Activated T-cell treated with anti-CD3 and anti-CD28 coated beads for 24 hours (primary cell): ENCODE data around the gene RAD51B.
"Not testable (repeated sequence)": the region's sequence is repeated elsewhere in the genome, so short reads cannot be mapped to it uniquely, and the experiment has no call there.

Experiments used
- DNase-seq: peaks from one replicate; pipeline ENCODE4 v3.0.0-alpha.2; 2020; ENCODE audit warnings: low read depth

The RAD51B gene

GRCh38 chr14:68027276-68027675, 207.7 kb downstream of the RAD51B start:
- no peak for DNase-seq

DNA sequence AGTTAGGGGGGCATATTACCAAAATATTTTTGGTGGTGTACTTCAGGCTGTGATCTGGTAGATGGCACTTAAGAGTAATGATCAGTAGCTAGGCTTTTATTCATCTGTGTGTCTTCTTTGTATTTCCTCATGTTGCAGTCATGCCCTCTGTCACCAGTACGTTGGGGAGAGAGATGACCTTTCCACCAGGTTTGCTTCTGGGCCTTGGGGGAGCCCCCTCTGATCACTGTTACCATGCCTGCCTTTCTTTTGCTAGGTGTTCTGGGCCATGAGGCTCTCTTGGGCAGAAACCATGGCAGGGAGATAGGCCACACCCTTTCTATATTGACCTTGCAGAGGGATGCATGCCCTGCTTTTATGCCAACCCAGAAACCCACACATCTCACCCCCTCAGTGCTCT, 208.5 kb downstream of the RAD51B start:
- no peak for DNase-seq

DNA sequence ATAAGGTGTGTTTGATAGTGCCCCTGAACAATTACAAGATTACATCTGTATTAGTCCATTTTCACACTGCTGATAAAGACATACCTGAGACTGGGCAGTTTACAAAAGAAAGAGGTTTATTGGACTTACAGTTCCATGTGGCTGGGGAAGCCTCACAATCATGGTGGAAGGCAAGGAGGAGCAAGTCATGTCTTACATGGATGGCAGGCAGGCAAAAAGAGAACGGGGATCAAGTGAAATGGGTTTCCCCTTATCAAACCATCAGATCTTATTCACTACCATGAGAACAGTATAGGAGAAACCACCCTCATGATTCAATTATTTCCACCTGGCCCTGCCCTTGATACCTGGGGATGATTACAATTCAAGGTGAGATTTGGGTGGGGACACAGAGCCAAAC, 211.4 kb downstream of the RAD51B start:
- DNase-seq, result not testable (repeated sequence)

GRCh38 chr14:68032154-68032553, 212.6 kb downstream of the RAD51B start:
- DNase-seq, result no peak

DNA sequence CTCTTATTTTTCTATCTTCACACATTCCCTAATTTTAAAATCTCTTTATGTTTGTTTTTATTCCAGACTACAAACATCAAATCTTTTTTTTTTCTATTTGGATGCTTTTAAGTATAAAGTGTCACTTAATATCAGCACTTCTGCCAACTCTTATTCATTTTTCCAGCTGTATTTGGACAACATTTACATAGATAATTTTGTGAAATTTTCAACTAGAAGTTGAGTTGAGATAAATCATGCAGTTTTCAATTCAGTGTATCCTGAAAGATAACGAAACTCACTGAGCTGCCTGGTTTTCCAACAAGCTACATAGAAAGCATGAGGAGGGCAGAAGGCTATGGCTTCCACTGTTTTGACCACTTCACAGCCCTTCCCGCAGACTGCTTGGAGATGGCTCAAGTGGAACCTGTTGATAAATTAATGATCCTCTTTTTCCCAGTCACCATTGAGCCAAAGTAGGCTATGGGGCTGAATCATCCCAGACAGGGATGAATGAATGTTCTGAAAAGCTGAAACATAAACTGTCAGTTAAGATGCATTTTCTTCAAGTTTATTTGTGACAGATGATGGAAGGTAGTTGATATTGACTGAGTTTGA, 213.9 kb downstream of the RAD51B start:
- no peak for DNase-seq

DNA sequence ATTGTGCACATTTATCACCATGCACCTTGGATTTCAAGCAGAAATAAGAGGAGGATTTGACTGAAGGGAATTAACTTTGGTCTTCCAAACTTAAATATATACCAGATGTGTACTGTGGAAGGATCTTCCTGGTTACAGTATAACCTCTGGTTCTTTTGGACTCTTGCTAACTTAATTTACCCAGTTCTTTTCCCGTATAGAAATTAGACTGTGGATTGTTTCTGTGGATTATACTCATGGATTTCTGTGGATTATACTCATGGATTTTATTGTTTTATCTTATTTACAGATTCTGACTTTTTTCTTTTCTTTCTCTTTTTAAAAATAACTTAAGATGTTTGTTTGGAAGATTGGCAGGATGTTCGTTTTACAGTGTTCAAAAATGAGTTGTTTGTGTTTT, 215.3 kb downstream of the RAD51B start:
- DNase-seq, result no peak

GRCh38 chr14:68036202-68036601, 216.6 kb downstream of the RAD51B start:
- DNase-seq, result no peak

DNA sequence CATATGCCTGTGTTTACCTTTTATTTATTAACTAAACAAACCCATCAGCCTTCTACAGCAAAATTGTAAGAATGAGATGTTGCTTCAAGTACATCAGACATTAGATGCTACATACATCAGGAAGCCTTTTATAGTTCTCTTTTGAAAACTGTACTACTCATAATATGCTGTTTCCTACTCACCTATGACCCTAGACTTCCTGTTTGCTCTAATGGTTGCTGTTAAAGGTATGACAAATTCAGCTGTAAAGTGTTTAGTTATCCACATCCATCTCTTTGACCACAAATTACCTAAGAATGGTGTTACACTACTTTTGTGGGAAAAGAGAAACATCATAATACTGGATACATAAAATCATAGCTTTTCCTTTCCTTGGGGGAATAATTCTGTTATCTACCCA, 220.0 kb downstream of the RAD51B start:
- DNase-seq, result no peak

DNA sequence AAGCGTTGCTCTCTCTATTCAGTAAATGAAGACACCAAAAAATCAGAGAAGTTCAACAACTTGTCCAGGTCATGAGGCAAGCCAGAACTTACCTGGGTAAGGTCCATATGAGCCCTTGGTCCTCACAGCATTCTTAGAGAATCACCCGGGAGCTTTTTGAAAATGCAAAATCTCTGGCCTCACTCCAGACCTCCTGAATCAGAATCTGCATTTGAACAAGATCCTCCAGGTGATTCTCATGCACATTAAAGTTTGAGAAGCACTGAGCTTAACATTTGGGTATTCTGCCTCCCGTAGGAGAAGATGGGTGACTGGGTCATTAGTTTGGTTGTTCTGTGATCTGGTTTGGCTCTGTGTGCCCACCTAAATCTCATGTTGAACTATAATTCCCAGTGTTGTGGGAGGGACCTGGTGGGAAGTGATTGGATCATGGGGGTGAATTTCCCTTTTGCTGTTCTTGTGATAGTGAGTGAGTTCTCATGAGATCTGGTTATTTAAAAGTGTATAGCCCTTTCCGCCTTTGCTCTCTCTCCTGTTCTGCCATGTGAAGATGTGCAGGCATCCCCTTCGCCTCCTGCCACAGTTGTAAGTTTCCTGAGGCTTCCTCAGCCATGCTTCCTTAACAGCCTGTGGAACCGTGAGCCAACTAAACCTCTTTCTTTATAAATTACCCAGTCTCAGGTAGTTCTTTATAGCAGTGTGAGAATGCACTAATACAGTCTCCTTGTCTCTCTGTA, 221.2 kb downstream of the RAD51B start:
- DNase-seq, result no peak

DNA sequence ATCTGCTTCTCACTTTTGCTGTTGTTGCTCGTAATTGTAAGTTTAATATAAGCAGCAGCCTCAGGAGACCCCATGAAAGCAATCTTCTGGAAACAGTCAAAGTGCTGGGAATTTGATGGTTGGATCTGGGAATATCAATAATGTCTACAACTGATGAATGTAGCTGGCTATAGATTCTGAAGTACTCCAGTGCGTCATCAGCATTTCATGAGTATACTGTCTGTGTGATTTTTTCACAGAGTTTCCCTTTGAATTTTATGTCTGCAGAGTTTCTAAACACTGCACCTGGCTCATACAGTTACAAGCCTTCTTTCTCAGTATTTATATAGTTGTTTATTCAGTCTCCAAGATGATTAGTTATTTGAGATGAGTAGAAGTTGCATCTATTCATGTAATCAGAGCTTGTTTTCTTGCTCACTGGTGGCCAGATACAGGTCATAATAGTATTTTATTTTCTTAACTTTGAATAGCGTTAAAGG, 222.3 kb downstream of the RAD51B start:
- DNase-seq, result no peak

GRCh38 chr14:68042586-68043210, 223.1 kb downstream of the RAD51B start:
- no peak for DNase-seq

- no peak for DNase-seq
Observed at GRCh38 chr14:68043752-68044151, 224.2 kb downstream of the RAD51B start.

GRCh38 chr14:68047906-68048305, 228.3 kb downstream of the RAD51B start:
- DNase-seq, result no peak

- not testable (repeated sequence) for DNase-seq
Observed at GRCh38 chr14:68048815-68049214, 229.2 kb downstream of the RAD51B start.

DNA sequence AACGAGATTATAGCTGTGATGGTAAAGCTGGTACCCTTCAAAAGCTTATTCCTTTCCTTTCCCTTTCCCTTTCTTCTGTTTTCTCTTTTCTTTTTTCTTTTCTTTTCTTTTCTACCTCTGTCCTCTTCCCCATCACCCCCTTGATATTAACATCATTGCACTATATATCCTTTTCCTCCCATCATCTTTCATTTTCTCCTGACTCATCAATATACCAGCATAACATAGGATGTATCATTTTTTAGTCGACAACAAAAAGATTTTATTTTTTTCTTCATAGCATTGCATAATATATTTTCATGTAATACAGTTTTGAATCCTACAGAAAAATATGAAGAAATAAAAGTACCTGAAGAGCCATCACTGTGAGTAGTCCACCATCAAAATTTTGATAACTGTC, 230.6 kb downstream of the RAD51B start:
- DNase-seq, result no peak

DNA sequence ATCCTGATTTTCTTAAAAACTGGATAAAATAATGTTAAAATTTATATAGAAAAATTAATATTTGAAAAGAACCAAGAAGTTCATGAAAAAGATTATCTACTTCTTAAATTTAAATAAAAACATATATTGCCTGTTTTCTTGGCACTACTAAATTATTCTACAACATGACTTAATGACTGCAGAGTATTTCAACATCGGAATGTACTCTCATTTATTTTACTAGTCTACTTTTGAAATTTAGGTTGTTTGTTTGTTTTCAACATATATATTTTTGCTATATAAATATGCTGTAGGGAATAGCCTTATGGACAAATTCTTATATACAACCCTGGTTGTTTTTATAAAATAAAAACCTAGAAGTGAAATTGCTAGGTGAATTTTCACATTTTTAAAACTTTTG, 231.6 kb downstream of the RAD51B start:
- DNase-seq, result no peak

DNA sequence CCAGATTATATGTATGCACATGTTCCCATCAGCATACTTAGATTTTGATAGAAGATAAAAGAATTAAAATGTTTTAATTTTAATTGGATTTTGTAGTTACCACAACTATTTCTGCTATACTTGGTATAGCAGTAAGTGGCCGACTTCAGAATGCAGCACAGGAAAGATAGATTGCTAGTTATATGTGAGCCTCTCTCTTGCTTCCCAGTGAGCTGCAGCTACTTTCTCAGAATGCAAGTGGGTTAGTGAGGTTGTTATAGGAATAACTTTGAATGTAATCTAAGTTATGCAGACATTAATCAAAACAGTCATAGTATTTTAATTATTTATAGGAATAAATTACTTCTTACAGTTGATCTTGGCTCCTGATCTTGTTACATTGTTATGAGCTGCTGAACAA, 240.6 kb downstream of the RAD51B start:
- DNase-seq, result no peak

DNA sequence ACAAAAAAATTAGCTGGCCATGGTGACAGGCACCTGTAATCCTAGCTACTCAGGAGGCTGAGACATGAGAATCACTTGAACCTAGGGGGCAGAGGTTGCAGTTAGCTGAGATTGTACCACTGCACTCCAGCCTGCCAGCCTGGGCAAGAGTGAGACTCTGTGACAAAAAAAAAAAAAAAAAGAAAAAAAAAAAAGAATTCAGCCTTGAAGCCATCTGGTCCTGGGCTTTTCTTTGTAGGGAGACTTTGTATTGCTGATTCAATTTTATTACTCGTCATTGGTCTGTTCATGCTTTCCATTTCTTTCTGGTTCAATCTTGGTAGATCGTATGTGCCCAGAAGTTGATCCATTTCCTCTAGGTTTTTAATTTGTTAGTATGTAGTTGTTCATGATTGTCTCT, 243.1 kb downstream of the RAD51B start:
- no peak for DNase-seq

GRCh38 chr14:68065322-68065721, 245.7 kb downstream of the RAD51B start:
- no peak for DNase-seq

DNA sequence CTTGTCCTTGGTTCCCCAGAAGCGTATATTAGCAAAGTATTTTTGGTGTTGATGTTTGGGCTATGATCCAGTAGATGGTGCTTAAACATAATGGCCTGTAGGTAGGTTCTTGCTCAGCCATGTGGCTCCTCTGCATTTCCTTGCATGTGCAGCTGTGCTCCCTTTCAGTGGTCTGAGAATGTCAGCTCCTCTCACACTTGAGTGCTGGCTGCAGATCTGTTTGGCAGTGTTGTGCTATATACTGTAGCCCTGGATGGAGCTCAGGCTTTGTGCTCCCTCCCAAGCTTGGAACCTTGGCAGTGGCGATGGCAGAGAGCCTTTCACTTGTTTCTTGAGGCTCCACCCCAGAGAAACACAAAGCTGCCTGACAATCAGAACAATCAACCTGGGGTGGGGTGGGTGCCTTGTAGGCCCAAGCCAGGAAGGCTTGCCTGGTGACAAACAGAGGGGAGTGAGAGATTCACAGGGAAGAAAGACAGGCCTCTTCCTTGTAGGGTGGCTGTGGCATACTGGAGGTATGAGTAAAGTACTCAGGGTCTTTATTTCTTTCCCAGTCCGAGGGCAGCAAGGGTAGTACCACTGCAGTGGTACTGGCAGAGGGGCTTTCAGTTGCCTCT, 255.3 kb downstream of the RAD51B start:
- DNase-seq, result no peak

DNA sequence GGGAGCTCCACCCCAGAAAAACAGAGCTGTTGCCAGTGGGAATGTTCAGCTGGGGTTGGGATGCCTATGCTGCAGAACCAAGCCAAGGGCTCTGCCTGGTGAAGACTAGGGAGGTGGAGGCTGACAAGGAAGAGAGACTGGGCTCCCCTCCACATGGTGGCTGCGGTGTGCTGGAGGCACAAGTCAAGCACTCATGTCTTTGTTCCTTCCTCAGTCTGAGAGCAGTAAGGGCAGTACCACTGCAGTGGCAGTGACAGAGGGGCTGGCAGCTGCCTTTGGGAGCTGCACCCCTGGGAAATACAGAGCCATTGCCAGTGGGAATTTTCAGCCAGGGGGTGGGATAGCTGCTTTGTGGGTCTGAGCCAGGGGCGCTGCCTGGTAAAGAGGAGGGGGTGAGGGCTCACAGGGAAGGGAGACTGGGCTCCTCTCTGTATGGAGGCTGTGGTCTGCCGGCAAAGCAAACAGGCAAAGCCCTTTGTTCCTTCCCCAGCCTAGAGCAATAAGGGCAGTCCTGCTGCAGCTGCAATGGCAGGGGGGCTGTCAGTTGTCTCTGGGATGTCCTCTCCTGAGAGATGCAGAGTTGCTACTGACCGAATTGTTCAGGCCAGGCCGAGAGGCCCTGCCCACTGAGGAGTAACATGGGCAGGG, 255.9 kb downstream of the RAD51B start:
- DNase-seq, result no peak

DNA sequence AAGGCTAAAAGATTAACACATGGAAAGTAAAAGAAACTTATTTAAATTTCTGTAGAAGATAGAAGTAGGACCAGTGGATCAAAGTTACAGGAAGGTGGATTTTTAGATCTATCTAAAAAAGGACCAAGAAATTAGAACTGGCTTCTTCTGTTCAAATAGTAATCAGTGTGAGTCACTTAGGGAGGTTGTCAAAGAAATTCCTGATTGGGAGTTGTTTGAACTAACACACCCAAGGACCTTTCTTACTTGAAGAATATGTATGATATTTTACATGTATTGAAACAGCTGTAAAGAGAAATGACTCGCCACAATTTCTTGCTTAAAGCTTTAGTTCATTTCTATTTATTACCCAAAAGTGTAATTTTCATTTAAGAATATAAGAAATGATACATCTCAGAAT, 256.9 kb downstream of the RAD51B start:
- DNase-seq, result no peak
